LNCaP clone FGC (cell line): Measurements from ENCODE around the gene MAGI2.
"Not testable (repeated sequence)": the region's sequence is repeated elsewhere in the genome, so short reads cannot be mapped to it uniquely, and the experiment has no call there.

Experiments used
- DNase-seq: peaks from one replicate; pipeline ENCODE4 v3.0.0-alpha.2; 2011; ENCODE audit warnings: low read depth
- H3K4me3 ChIP-seq: 2 replicates; pipeline ENCODE4 v1.5.1; 2011; ENCODE audit warnings: mild to moderate bottlenecking, low read depth, low read length, control low read depth
- TF ChIP-seq, protein P1 (sequence below): IDR thresholded peaks from 2 replicates; pipeline ENCODE4 v1.5.1; 2012; ENCODE audit warnings: mild to moderate bottlenecking; ENCODE audit not compliant: control insufficient read depth, insufficient read depth; ENCODE audit errors: extremely low read depth

Gene MAGI2

GRCh38 chr7:78006063-78006755, 1447.3 kb downstream of the MAGI2 start:
- no peak overlapping the region for H3K4me3 ChIP-seq
- no peak for DNase-seq
- TF ChIP-seq, protein P1, sequence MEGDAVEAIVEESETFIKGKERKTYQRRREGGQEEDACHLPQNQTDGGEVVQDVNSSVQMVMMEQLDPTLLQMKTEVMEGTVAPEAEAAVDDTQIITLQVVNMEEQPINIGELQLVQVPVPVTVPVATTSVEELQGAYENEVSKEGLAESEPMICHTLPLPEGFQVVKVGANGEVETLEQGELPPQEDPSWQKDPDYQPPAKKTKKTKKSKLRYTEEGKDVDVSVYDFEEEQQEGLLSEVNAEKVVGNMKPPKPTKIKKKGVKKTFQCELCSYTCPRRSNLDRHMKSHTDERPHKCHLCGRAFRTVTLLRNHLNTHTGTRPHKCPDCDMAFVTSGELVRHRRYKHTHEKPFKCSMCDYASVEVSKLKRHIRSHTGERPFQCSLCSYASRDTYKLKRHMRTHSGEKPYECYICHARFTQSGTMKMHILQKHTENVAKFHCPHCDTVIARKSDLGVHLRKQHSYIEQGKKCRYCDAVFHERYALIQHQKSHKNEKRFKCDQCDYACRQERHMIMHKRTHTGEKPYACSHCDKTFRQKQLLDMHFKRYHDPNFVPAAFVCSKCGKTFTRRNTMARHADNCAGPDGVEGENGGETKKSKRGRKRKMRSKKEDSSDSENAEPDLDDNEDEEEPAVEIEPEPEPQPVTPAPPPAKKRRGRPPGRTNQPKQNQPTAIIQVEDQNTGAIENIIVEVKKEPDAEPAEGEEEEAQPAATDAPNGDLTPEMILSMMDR, result no peak

GRCh38 chr7:78002715-78003114, 1450.8 kb downstream of the MAGI2 start:
- DNase-seq, result no peak
- TF ChIP-seq, protein P1, result no peak
- H3K4me3 ChIP-seq, result no peak overlapping the region

DNA sequence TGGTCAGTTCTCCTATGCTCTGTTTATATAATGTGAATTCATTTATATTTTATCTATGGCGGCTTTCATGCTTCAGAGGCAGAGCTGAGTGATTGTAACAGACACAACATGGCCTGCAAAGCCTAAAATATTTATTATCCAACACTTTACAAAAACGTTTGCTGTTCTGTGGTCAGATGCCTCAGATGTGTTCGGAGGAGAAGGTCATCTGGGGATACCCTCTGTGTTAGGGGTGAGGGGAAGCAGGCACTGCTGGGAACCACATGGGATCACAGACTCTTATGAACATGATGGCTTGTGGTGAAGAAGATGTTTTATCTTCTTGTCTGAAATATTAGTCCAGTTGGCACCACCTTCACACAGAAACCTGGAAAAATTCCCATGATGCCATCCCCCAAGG, 1451.4 kb downstream of the MAGI2 start:
- H3K4me3 ChIP-seq, result no peak overlapping the region
- TF ChIP-seq, protein P1, result no peak
- DNase-seq, result no peak

- not testable (repeated sequence) for H3K4me3 ChIP-seq, DNase-seq
Observed at GRCh38 chr7:77999168-77999567, 1454.3 kb downstream of the MAGI2 start.

- DNase-seq, result no peak
- TF ChIP-seq, protein P1, result no peak
- no peak overlapping the region for H3K4me3 ChIP-seq
Observed at GRCh38 chr7:77995717-77996116, 1457.8 kb downstream of the MAGI2 start.

- no peak overlapping the region for H3K4me3 ChIP-seq
Observed at GRCh38 chr7:77993838-77994237, 1459.6 kb downstream of the MAGI2 start.

DNA sequence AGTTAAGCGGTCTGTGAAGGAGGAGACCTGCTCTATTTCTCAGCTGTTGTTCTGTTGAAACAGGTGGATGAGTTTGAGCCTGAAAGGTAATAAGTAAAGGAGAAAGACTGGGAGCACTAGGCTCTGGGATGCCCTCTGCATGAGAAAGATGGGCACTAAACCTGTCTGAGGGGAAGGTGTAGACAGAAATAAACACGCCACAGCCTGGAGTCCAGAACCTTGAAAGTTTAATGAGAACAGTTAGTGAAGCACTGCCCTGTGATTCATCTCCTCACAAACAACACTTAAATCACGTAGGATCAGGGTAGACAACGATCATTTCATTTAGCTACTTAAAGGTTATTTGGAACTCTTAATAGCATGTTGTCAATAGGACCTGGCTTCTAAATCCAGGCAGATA, 1461.8 kb downstream of the MAGI2 start:
- TF ChIP-seq, protein P1, result no peak
- H3K4me3 ChIP-seq, result no peak overlapping the region
- DNase-seq, result no peak

More at GRCh38 chr7:77993838-77994237, 1459.6 kb downstream of the MAGI2 start:
- no peak for DNase-seq
- TF ChIP-seq, protein P1, result no peak
